CD14-positive monocyte (primary cell): Measurements from ENCODE around the gene TRIM44. TPM values are rescaled to one million over a fixed set of nuclear protein-coding genes. Genes with fewer than 3 reads are reported as not detected.

Source experiments
- DNase-seq, 3 donors: peaks; one replicate each; pipeline ENCODE4 v3.0.0-alpha.2; 2011 to 2022
- H2AFZ ChIP-seq: 2 replicates; pipeline ENCODE4 v1.6.0; 2012; ENCODE audit warnings: mild to moderate bottlenecking, low read depth, low read length, inconsistent platforms; ENCODE audit not compliant: insufficient read depth, poor library complexity, severe bottlenecking
- H3K27ac ChIP-seq, 2 donors: 1 replicate in 1 of 2; 2 replicates in 1 of 2; pipeline ENCODE4 v1.5.1; 2012 to 2013; ENCODE audit warnings: low read length in 2 of 2, control low read depth in 1 of 2, inconsistent platforms in 1 of 2, low read depth in 1 of 2, mild to moderate bottlenecking in 1 of 2
- H3K27me3 ChIP-seq, 2 donors: one replicate each; pipeline versions ENCODE4 v1.6.0 to v1.6.1; 2011 to 2013; ENCODE audit warnings: low read length in 2 of 2; ENCODE audit not compliant: control insufficient read depth in 2 of 2, insufficient read depth in 2 of 2
- H3K36me3 ChIP-seq, 2 donors: replicated peaks in 1 of 2; 1 replicate in 1 of 2; 2 replicates in 1 of 2; pipeline versions ENCODE4 v1.5.1 to v1.6.1; 2012 to 2013; ENCODE audit warnings: low read length in 2 of 2, control low read depth in 1 of 2, inconsistent platforms in 1 of 2, mild to moderate bottlenecking in 1 of 2; ENCODE audit not compliant: insufficient read depth in 2 of 2, control insufficient read depth in 1 of 2
- H3K4me1 ChIP-seq, 2 donors: 1 replicate in 1 of 2; 2 replicates in 1 of 2; pipeline versions ENCODE4 v1.5.1 to v1.6.1; 2012 to 2013; ENCODE audit warnings: low read length in 2 of 2, control low read depth in 1 of 2, inconsistent platforms in 1 of 2, mild to moderate bottlenecking in 1 of 2, moderate library complexity in 1 of 2; ENCODE audit not compliant: insufficient read depth in 2 of 2, control insufficient read depth in 1 of 2
- H3K4me2 ChIP-seq: replicated peaks from 2 replicates; pipeline ENCODE3; 2012; ENCODE audit warnings: low read length, moderate library complexity, mild to moderate bottlenecking; ENCODE audit not compliant: poor library complexity, severe bottlenecking; ENCODE audit errors: extremely low read depth
- H3K4me3 ChIP-seq, 3 experiments: fragments of 200-600 bp in 1 of 3; sonication (generic) in 1 of 3; replicated peaks in 1 of 3; 1 replicate in 2 of 3; 2 replicates in 1 of 3; pipeline ENCODE4 v1.5.1; 2011 to 2013; ENCODE audit warnings: low read length in 3 of 3, mild to moderate bottlenecking in 3 of 3, control low read depth in 2 of 3, low read depth in 2 of 3, inconsistent platforms in 1 of 3, moderate library complexity in 1 of 3
- H3K79me2 ChIP-seq: 2 replicates; pipeline ENCODE4 v1.6.0; 2012; ENCODE audit warnings: mild to moderate bottlenecking, control low read depth, inconsistent platforms, low read length, moderate library complexity; ENCODE audit not compliant: insufficient read depth
- H3K9ac ChIP-seq: 2 replicates; pipeline ENCODE4 v1.6.0; 2017; ENCODE audit warnings: low read length, mild to moderate bottlenecking; ENCODE audit not compliant: insufficient read depth, poor library complexity, severe bottlenecking
- H3K9me3 ChIP-seq, 2 donors: replicated peaks in 1 of 2; 1 replicate in 1 of 2; 2 replicates in 1 of 2; pipeline versions ENCODE4 v1.5.1 to v1.6.1; 2012 to 2013; ENCODE audit warnings: low read length in 2 of 2, control low read depth in 1 of 2; ENCODE audit not compliant: control insufficient read depth in 1 of 2, insufficient read depth in 1 of 2
- H4K20me1 ChIP-seq: 2 replicates; pipeline ENCODE4 v1.6.0; 2012; ENCODE audit warnings: mild to moderate bottlenecking, low read length, control low read depth, moderate library complexity; ENCODE audit not compliant: insufficient read depth
- H3K27ac Mint-ChIP-seq, 7 donors: one replicate each; pipeline ENCODE4 v1.8.0; 2020; ENCODE audit warnings: mild to moderate bottlenecking in 7 of 7, mixed read lengths in 7 of 7, moderate library complexity in 6 of 7, inconsistent platforms in 2 of 7
- H3K27me3 Mint-ChIP-seq, 3 donors: one replicate each; pipeline ENCODE4 v1.8.0; 2021 to 2022; ENCODE audit warnings: low read depth in 3 of 3, mild to moderate bottlenecking in 3 of 3, mixed read lengths in 3 of 3, moderate library complexity in 3 of 3, inconsistent platforms in 1 of 3
- H3K36me3 Mint-ChIP-seq, 2 donors: one replicate each; pipeline ENCODE4 v1.8.0; 2020; ENCODE audit warnings: mixed read lengths in 2 of 2, inconsistent platforms in 1 of 2, mild to moderate bottlenecking in 1 of 2
- H3K4me1 Mint-ChIP-seq: one replicate; pipeline ENCODE4 v1.8.0; 2020; ENCODE audit warnings: mild to moderate bottlenecking, mixed read lengths
- H3K4me3 Mint-ChIP-seq, 2 donors: one replicate each; pipeline ENCODE4 v1.8.0; 2020; ENCODE audit warnings: mild to moderate bottlenecking in 2 of 2, mixed read lengths in 2 of 2, moderate library complexity in 1 of 2
- H3K9me3 Mint-ChIP-seq, 7 donors: one replicate each; pipeline ENCODE4 v1.8.0; 2020 to 2022; ENCODE audit warnings: mixed read lengths in 7 of 7, mild to moderate bottlenecking in 6 of 7, moderate library complexity in 6 of 7, inconsistent platforms in 2 of 7
- WGBS: methylation state at CpG from one replicate; pipeline ENCODE4 v1.1.5; 2013; ENCODE audit warnings: missing lambda C conversion rate; ENCODE audit not compliant: insufficient coverage; 5-methylcytosine and 5-hydroxymethylcytosine counted together
- intact Hi-C, 2 donors: fragments of 100-400 bp; cut with micrococcal nuclease; formaldehyde crosslinking; loops; one replicate each; pipeline versions ENCODE4 v1.15.0 to v1.15.1; 2023
- polyA plus RNA-seq, 3 donors: library from polyadenylated mRNA; depleted of rRNA in 1 of 3; unstranded in 2 of 3; stranded (reverse) in 1 of 3; fragments of 300-500 nt in 2 of 3; fragments of >200 nt in 1 of 3; fragmentation: Illumina TruSeq in 2 of 3; gene quantifications; 1 replicate in 2 of 3; 2 replicates in 1 of 3; pipeline ENCODE4 v1.2.3, GENCODE V29; 2012 to 2021
- TF ChIP-seq, protein P1 (sequence below): fragments of 200-600 bp; IDR thresholded peaks from one replicate; pipeline ENCODE4 v1.8.0; 2022; ENCODE audit warnings: antibody characterized with exemption, mild to moderate bottlenecking

TRIM44 gene
- polyA plus RNA-seq, 3 donors = 25.3 to 47.1 (median 45.9) TPM

GRCh38 chr11:35736952-35737351, 74.4 kb downstream of the TRIM44 start:
- H3K9me3 ChIP-seq = no peaks in the 10 kb centered on the region
- Mint-ChIP-seq H3K4me1 (peaks cover 2% of the 10 kb centered on the region), H3K9me3 (peaks cover 0 to 3% (median 0%) of the 10 kb centered on the region in 7 donors), H3K27me3 (no peaks in the 10 kb centered on the region), H3K4me3 (no peak overlapping the region), H3K36me3 (peaks cover 53 to 56% of the 10 kb centered on the region in 2 donors), H3K27ac (peak overlapping the region in 1 of 7 donors; percentile 68)
- peaks cover 32 to 68% of the 10 kb centered on the region in 2 donors for H3K36me3 ChIP-seq
- H3K9ac ChIP-seq = no peak overlapping the region
- no peaks in the 10 kb centered on the region for H3K4me1 ChIP-seq
- H4K20me1 ChIP-seq = no peaks in the 10 kb centered on the region
- 100% methylated on average over 1 of the region's 2 CpGs for WGBS
- no peak overlapping the region for H3K4me2 ChIP-seq
- H3K27ac ChIP-seq = no peak overlapping the region
- no peaks in the 10 kb centered on the region for H3K27me3 ChIP-seq
- TF ChIP-seq, protein P1, sequence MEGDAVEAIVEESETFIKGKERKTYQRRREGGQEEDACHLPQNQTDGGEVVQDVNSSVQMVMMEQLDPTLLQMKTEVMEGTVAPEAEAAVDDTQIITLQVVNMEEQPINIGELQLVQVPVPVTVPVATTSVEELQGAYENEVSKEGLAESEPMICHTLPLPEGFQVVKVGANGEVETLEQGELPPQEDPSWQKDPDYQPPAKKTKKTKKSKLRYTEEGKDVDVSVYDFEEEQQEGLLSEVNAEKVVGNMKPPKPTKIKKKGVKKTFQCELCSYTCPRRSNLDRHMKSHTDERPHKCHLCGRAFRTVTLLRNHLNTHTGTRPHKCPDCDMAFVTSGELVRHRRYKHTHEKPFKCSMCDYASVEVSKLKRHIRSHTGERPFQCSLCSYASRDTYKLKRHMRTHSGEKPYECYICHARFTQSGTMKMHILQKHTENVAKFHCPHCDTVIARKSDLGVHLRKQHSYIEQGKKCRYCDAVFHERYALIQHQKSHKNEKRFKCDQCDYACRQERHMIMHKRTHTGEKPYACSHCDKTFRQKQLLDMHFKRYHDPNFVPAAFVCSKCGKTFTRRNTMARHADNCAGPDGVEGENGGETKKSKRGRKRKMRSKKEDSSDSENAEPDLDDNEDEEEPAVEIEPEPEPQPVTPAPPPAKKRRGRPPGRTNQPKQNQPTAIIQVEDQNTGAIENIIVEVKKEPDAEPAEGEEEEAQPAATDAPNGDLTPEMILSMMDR = no peak
- no peak for DNase-seq
- no peak overlapping the region for H3K4me3 ChIP-seq
- H2AFZ ChIP-seq = no peak overlapping the region
- H3K79me2 ChIP-seq = no peaks in the 10 kb centered on the region
- intact Hi-C loops = no loop called here

- H3K27me3 ChIP-seq = no peaks in the 10 kb centered on the region
- intact Hi-C loops = no loop called here
Observed at GRCh38 chr11:35740061-35740799, 77.7 kb downstream of the TRIM44 start.

More at GRCh38 chr11:35740061-35740799, 77.7 kb downstream of the TRIM44 start:
- Histone ChIP-seq H3K9ac (no peak overlapping the region), H3K4me3 (no peak overlapping the region), H3K4me2 (no peak overlapping the region), H3K36me3 (peaks cover 24 to 58% of the 10 kb centered on the region in 2 donors), H2AFZ (no peak overlapping the region), H3K79me2 (no peaks in the 10 kb centered on the region), H4K20me1 (no peaks in the 10 kb centered on the region), H3K4me1 (no peaks in the 10 kb centered on the region), H3K9me3 (no peaks in the 10 kb centered on the region), H3K27ac (no peak overlapping the region)
- Mint-ChIP-seq H3K4me1 (peaks cover 2% of the 10 kb centered on the region), H3K4me3 (no peak overlapping the region), H3K36me3 (peaks cover 56 to 61% of the 10 kb centered on the region in 2 donors), H3K27ac (no peak overlapping the region), H3K27me3 (peaks cover 0 to 2% (median 0%) of the 10 kb centered on the region in 3 donors), H3K9me3 (peaks cover 0 to 3% (median 0%) of the 10 kb centered on the region in 7 donors)
- TF ChIP-seq, protein P1 = no peak
- no peak for DNase-seq
- 90% methylated on average over 4 of the region's 4 CpGs for WGBS
